Type B pancreatic cell (in vitro differentiated cells): ENCODE results near the gene SIM1. TPM values are rescaled to one million over a fixed set of nuclear protein-coding genes. Genes with fewer than 3 reads are reported as not detected.

Experiments used
- DNase-seq: peaks from one replicate; pipeline ENCODE4 v3.0.0; 2021; ENCODE audit warnings: mixed read lengths; ENCODE audit not compliant: unreplicated experiment; ENCODE audit errors: extremely low spot score
- H3K27ac Mint-ChIP-seq: 2 replicates; pipeline ENCODE4 v1.8.0; 2021; ENCODE audit warnings: mild to moderate bottlenecking, mixed read lengths
- H3K27me3 Mint-ChIP-seq: 2 replicates; pipeline ENCODE4 v1.8.0; 2021; ENCODE audit warnings: mixed read lengths
- H3K36me3 Mint-ChIP-seq: 2 replicates; pipeline ENCODE4 v1.8.0; 2021; ENCODE audit warnings: mixed read lengths
- H3K4me1 Mint-ChIP-seq: one replicate; pipeline ENCODE4 v1.8.0; 2021; ENCODE audit warnings: mixed read lengths; ENCODE audit not compliant: unreplicated experiment
- H3K4me3 Mint-ChIP-seq: 2 replicates; pipeline ENCODE4 v1.8.0; 2021; ENCODE audit warnings: mild to moderate bottlenecking, mixed read lengths
- H3K9me3 Mint-ChIP-seq: 2 replicates; pipeline ENCODE4 v1.8.0; 2021; ENCODE audit warnings: mixed read lengths
- total RNA-seq: library from RNA; stranded (reverse); gene quantifications from 2 replicates; pipeline ENCODE4 v1.2.1, GENCODE V29; 2021; ENCODE audit warnings: low replicate concordance
- TF ChIP-seq, protein P1 (sequence below): fragments of 200-600 bp; sonication (generic); conservative IDR thresholded peaks from 2 replicates; pipeline ENCODE4 v1.5.0; 2021; ENCODE audit warnings: antibody characterized with exemption, mild to moderate bottlenecking

The SIM1 gene
- total RNA-seq, 1 donor from 2014 or later = 7.1 TPM

DNA sequence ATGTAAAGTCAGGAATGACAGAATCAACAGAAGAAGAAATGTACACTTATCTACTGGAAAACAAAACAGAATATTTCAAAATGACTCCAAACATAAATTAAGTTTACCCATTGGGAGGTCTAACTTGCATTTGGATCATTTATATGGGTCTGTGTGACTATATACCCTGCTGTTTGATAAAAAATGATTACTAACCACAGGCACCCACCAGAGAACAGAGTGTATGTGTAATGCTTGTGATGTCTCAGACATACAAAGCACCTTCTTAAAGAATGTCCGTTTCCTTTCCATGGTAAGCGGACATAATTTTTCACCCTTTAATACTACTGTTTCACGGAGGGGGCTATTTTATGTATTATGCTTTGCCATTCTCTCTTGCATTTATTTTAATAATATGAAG, 19.2 kb downstream of the SIM1 start:
- no peaks in the 10 kb centered on the region for H3K9me3 Mint-ChIP-seq
- no peak for DNase-seq
- peaks cover 7% of the 10 kb centered on the region for H3K4me1 Mint-ChIP-seq
- TF ChIP-seq, protein P1, sequence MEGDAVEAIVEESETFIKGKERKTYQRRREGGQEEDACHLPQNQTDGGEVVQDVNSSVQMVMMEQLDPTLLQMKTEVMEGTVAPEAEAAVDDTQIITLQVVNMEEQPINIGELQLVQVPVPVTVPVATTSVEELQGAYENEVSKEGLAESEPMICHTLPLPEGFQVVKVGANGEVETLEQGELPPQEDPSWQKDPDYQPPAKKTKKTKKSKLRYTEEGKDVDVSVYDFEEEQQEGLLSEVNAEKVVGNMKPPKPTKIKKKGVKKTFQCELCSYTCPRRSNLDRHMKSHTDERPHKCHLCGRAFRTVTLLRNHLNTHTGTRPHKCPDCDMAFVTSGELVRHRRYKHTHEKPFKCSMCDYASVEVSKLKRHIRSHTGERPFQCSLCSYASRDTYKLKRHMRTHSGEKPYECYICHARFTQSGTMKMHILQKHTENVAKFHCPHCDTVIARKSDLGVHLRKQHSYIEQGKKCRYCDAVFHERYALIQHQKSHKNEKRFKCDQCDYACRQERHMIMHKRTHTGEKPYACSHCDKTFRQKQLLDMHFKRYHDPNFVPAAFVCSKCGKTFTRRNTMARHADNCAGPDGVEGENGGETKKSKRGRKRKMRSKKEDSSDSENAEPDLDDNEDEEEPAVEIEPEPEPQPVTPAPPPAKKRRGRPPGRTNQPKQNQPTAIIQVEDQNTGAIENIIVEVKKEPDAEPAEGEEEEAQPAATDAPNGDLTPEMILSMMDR = no peak
- H3K27ac Mint-ChIP-seq = no peak overlapping the region
- no peak overlapping the region for H3K4me3 Mint-ChIP-seq
- peaks cover 38% of the 10 kb centered on the region for H3K27me3 Mint-ChIP-seq
- peaks cover 4% of the 10 kb centered on the region for H3K36me3 Mint-ChIP-seq

DNA sequence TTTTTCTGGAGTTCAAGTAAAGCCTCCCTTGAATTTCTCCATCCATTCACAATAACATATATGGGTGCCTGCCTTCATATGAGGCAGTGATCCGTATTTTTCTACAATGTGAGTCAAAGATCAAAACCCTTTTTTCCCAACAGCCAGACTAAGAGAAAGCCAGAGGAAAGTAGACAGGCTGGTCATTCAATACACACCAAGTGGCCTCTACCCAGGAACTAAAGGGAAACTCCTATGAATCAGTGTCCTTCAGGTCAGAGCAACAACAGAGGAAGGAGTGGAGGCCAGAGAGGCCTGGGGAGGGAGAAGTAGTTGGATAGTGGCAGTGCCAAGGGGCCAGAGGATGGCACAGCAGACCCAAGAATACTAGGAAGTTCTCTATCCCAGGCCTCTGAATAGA, 23.8 kb downstream of the SIM1 start:
- no peak for DNase-seq
- Mint-ChIP-seq H3K9me3 (no peaks in the 10 kb centered on the region), H3K36me3 (no peaks in the 10 kb centered on the region), H3K4me1 (no peaks in the 10 kb centered on the region), H3K27ac (no peak overlapping the region), H3K4me3 (no peak overlapping the region), H3K27me3 (peaks cover 41% of the 10 kb centered on the region)
- TF ChIP-seq, protein P1 = no peak

DNA sequence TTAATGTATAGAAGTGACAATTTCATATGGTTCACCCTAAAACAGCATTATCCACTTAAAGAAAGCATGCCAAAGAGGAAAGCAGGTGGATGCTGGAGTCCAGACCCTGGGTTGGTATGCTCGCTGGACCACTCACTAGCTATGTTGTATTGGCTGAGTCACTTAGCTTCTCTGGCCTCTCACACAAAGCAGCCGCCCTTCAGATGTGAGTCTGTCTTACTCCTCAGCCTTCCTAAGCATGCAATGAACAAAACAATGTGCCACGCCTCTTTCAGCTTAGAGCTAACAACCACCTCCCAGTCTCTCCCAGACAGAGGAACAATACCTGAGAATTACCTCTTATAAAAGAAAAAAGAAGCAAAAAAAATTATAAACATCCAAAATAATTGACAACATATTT, 29.4 kb downstream of the SIM1 start:
- Mint-ChIP-seq H3K27me3 (peaks cover 13% of the 10 kb centered on the region), H3K4me1 (no peaks in the 10 kb centered on the region), H3K36me3 (no peaks in the 10 kb centered on the region), H3K27ac (peak overlapping the region; percentile 53), H3K4me3 (no peak overlapping the region), H3K9me3 (no peaks in the 10 kb centered on the region)
- TF ChIP-seq, protein P1 = no peak
- no peak for DNase-seq

DNA sequence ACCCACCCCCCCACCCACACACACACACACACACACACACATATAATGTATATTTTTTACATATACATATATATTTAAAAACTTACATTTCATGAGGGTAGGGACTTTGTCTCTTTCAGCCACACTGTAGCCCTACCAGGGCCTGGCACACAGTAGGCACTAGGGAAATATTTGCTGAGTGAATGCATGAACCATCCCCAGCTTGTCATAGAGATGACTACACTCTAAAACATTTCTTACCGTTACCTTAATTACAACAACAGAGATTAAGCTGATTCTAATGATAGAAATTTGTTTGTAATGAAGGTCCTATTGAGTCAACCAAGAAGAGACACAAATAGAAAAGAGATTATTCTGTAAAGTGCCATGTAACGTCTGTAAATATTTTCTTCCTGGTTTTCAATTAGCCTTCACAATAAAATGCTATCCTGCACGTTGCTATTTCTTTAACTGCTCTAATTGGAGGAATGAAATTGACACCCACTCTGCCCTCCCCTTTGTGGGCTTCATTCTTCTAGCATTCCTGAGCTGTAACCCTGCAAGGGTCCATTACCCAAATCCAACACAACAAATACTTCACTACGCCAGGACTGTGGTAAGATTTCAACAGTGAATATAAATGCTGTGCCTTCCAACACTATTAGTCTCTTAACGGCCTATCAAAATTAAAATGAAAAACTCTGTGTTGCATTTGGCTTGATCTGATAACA, 30.8 kb downstream of the SIM1 start:
- no peaks in the 10 kb centered on the region for H3K4me1 Mint-ChIP-seq

DNA sequence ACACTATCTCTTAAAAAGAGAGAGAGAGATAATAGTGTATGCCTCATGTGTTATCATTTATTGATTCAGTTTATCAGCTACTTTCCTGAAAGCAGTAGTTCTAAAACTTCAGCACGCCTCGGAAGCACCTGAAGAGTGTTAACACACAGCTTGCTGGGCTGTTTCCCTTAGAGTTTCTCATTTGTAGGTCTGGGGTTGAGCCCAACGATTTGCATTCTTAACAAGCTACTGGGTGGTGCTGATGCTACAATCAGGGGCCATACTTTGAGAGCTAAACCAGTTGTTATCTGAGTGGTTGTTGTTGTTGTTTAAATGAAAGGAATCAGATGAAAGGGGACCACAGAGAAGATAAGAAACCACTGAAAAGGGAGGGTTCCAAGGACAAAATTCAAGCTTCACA, 32.6 kb downstream of the SIM1 start:
- Mint-ChIP-seq H3K27ac (no peak overlapping the region), H3K4me1 (no peaks in the 10 kb centered on the region), H3K9me3 (no peaks in the 10 kb centered on the region), H3K36me3 (no peaks in the 10 kb centered on the region), H3K27me3 (peaks cover 10% of the 10 kb centered on the region), H3K4me3 (no peak overlapping the region)
- TF ChIP-seq, protein P1 = no peak
- no peak for DNase-seq

More for the DNA sequence above, 30.8 kb downstream of the SIM1 start:
- Mint-ChIP-seq H3K4me3 (no peak overlapping the region), H3K9me3 (no peaks in the 10 kb centered on the region), H3K27ac (no peak overlapping the region), H3K36me3 (no peaks in the 10 kb centered on the region), H3K27me3 (peaks cover 10% of the 10 kb centered on the region)
- TF ChIP-seq, protein P1 = no peak
- no peak for DNase-seq
